K562 (cell line): ENCODE results near the gene ZNF569. TPM values are rescaled to one million over a fixed set of nuclear protein-coding genes. Genes with fewer than 3 reads are reported as not detected.

Source experiments
- ATAC-seq: fragments of 200-7000 bp; cut with Tn5 transposase; 3 replicates; pipeline ENCODE4 v1.9.1; 2020; ENCODE audit warnings: moderate library complexity
- BruUV-seq: library from RNA; stranded (reverse); fragments of 400-500 nt; replicated peaks from 2 replicates; lab custom pipeline; 2021; lab: Mats Ljungman, UMichigan
- CTCF ChIA-PET: fragments of 300-600 bp; formaldehyde crosslinking; extraction: SDS; loops from one replicate; lab custom pipeline; 2021; ENCODE audit warnings: low intra/inter-chr PET ratio; lab: Yijun Ruan, JAX
- POLR2A ChIA-PET: fragments of 300-600, 350-650 bp; sonication (Branson Sonifier 250); formaldehyde crosslinking; extraction: SDS; loops from one replicate; lab custom pipeline; 2021; ENCODE audit warnings: antibody characterized with exemption, inconsistent platforms; lab: Yijun Ruan, JAX
- DNase-seq, 4 experiments: peaks; one replicate each; pipeline versions ENCODE4 v3.0.0 to v3.0.0-alpha.2; 2011 to 2018; ENCODE audit warnings: low spot score in 3 of 4, mixed read lengths in 3 of 4; ENCODE audit errors: extremely low read depth in 1 of 4
- FAIRE-seq: peaks from 2 replicates; lab custom pipeline; 2011; peaks lifted over from hg19 to GRCh38; lab: Jason Lieb, UNC
- H2AFZ ChIP-seq: 2 replicates; pipeline ENCODE4 v1.6.0; 2011; ENCODE audit warnings: low read depth, low read length, control low read depth, inconsistent platforms
- H3K27ac ChIP-seq: fragments of 200-600 bp; 3 replicates; pipeline ENCODE4 v1.8.0; 2011; ENCODE audit warnings: low read depth, mild to moderate bottlenecking, control low read depth, inconsistent platforms, low read length, moderate library complexity, mixed read lengths; ENCODE audit errors: extremely low read depth
- H3K27me3 ChIP-seq, 2 experiments: fragments of 300-600 bp in 1 of 2; 2 replicates in 1 of 2; 3 replicates in 1 of 2; pipeline versions ENCODE4 v1.6.0 to v1.8.0; 2011; ENCODE audit warnings: inconsistent platforms in 2 of 2, low read length in 2 of 2, mild to moderate bottlenecking in 1 of 2, mixed read lengths in 1 of 2, moderate library complexity in 1 of 2; ENCODE audit not compliant: control insufficient read depth in 2 of 2, insufficient read depth in 2 of 2
- H3K36me3 ChIP-seq: fragments of 300-600 bp; 3 replicates; pipeline ENCODE4 v1.8.0; 2011; ENCODE audit warnings: mild to moderate bottlenecking, low read length, inconsistent platforms; ENCODE audit not compliant: control insufficient read depth, insufficient read depth
- H3K4me1 ChIP-seq, 2 experiments: fragments of 200-600 bp in 1 of 2; replicated peaks in 1 of 2; 2 replicates in 1 of 2; 3 replicates in 1 of 2; pipeline versions ENCODE4 v1.5.1 to v1.8.0; 2011; ENCODE audit warnings: inconsistent platforms in 2 of 2, low read length in 2 of 2, mild to moderate bottlenecking in 1 of 2, mixed read lengths in 1 of 2, moderate library complexity in 1 of 2; ENCODE audit not compliant: control insufficient read depth in 2 of 2, insufficient read depth in 2 of 2
- H3K4me2 ChIP-seq: 2 replicates; pipeline ENCODE4 v1.6.1; 2011; ENCODE audit warnings: low read length, control low read depth, inconsistent platforms, mixed read lengths; ENCODE audit not compliant: insufficient read depth
- H3K4me3 ChIP-seq: fragments of 200-600 bp; sonication (generic), shearing (Covaris generic); 2 replicates; pipeline ENCODE4 v1.5.1; 2016; ENCODE audit warnings: control low read depth, inconsistent platforms
- H3K79me2 ChIP-seq: fragments of 200-600 bp; 3 replicates; pipeline ENCODE4 v1.8.0; 2011; ENCODE audit warnings: low read length, inconsistent platforms; ENCODE audit not compliant: control insufficient read depth, insufficient read depth
- H3K9ac ChIP-seq, 2 experiments: 2 replicates each; pipeline versions ENCODE4 v1.6.0 to v1.6.1; 2011; ENCODE audit warnings: low read depth in 2 of 2, low read length in 2 of 2, control low read depth in 1 of 2, inconsistent platforms in 1 of 2, mild to moderate bottlenecking in 1 of 2, mixed read lengths in 1 of 2; ENCODE audit not compliant: insufficient read depth in 1 of 2
- H3K9me1 ChIP-seq: one replicate; pipeline ENCODE4 v1.6.0; 2011; ENCODE audit warnings: inconsistent platforms, mild to moderate bottlenecking, low read length, moderate library complexity; ENCODE audit not compliant: control insufficient read depth, insufficient read depth
- H3K9me3 ChIP-seq: replicated peaks from 2 replicates; pipeline ENCODE4 v1.5.1; 2011; ENCODE audit warnings: low read depth, low read length, inconsistent platforms; ENCODE audit not compliant: control insufficient read depth, insufficient read depth
- H4K20me1 ChIP-seq: replicated peaks from 2 replicates; pipeline ENCODE4 v1.6.1; 2011; ENCODE audit warnings: low read length, inconsistent platforms, mixed read lengths; ENCODE audit not compliant: control insufficient read depth, insufficient read depth
- BRD9 ChIP-seq: fragments of 450-650 bp; IDR thresholded peaks from 2 replicates; pipeline ENCODE4 v1.6.1; 2018; ENCODE audit warnings: low read depth; ENCODE audit not compliant: partially characterized antibody
- CREB5 ChIP-seq: fragments of 250-450 bp; sonication (Bioruptor Pico); IDR thresholded peaks from 2 replicates; pipeline ENCODE4 v1.5.0; 2020; ENCODE audit warnings: mild to moderate bottlenecking
- GTF3C2 ChIP-seq: IDR thresholded peaks from 3 replicates; pipeline ENCODE4 v1.6.1; 2011; ENCODE audit warnings: borderline replicate concordance, mild to moderate bottlenecking, moderate library complexity; ENCODE audit not compliant: insufficient read length; ENCODE audit errors: extremely low read depth
- HSF4 ChIP-seq: fragments of 250-450 bp; sonication (Bioruptor Pico); IDR thresholded peaks from 2 replicates; pipeline ENCODE4 v2.1.2; 2022; ENCODE audit warnings: mild to moderate bottlenecking, moderate library complexity, borderline replicate concordance
- NKRF ChIP-seq: fragments of 450-650 bp; IDR thresholded peaks from 2 replicates; pipeline ENCODE4 v1.6.1; 2016; ENCODE audit warnings: borderline replicate concordance
- PURB ChIP-seq: sonication (generic); formaldehyde crosslinking; IDR thresholded peaks from 2 replicates; pipeline ENCODE4 v1.9.0; 2021; ENCODE audit warnings: low read depth, mild to moderate bottlenecking, missing genetic modification reagents
- ZNF121 ChIP-seq: sonication (generic); formaldehyde crosslinking; conservative IDR thresholded peaks from 2 replicates; pipeline ENCODE4 v1.8.0; 2022; ENCODE audit warnings: missing genetic modification reagents
- ZNF280A ChIP-seq: fragments of 450-650 bp; IDR thresholded peaks from 2 replicates; pipeline ENCODE4 v1.6.1; 2018; ENCODE audit warnings: mild to moderate bottlenecking, low read depth; ENCODE audit not compliant: partially characterized antibody
- ZNF707 ChIP-seq: fragments of 250-450 bp; sonication (Bioruptor Pico); conservative IDR thresholded peaks from 2 replicates; pipeline ENCODE4 v1.8.0; 2022; ENCODE audit warnings: inconsistent platforms, mild to moderate bottlenecking, moderate library complexity
- WGBS: fragments of 100-300 bp; shearing (Covaris generic); methylation state at CpG from one replicate; pipeline ENCODE4 v1.1.6; 2016; ENCODE audit warnings: low coverage, mixed read lengths; ENCODE audit not compliant: insufficient coverage; ENCODE audit errors: missing lambda C conversion rate; 5-methylcytosine and 5-hydroxymethylcytosine counted together
- in situ Hi-C: fragments of 300-500 bp; cut with MboI; formaldehyde crosslinking; loops from 4 replicates; pipeline ENCODE4 v1.15.0; 2018; ENCODE audit warnings: inconsistent platforms, mixed read lengths
- intact Hi-C: fragments of 100-400 bp; cut with micrococcal nuclease; formaldehyde crosslinking; loops from 2 replicates; pipeline ENCODE4 v1.14.2; 2022
- polyA plus RNA-seq, 8 experiments: library from polyadenylated mRNA; depleted of rRNA in 4 of 8; stranded (reverse) in 5 of 8; unstranded in 3 of 8; fragments of >200 nt; fragmentation: Nextera tagmentation in 2 of 8; fragmentation: Illumina TruSeq in 1 of 8; extraction: Ambion mirVana in 2 of 8; extraction: Trizol in 1 of 8; gene quantifications; 2 replicates each; pipeline versions ENCODE4 v1.2.1 to v1.2.3, GENCODE V29; 2011 to 2014; ENCODE audit warnings: inconsistent platforms in 1 of 8, missing spikeins in 1 of 8
- total RNA-seq, 7 experiments: library from RNA; depleted of rRNA in 6 of 7; stranded (reverse); fragments of >200 nt in 6 of 7; fragmentation: Illumina TruSeq in 2 of 7; extraction: Trizol in 2 of 7; gene quantifications; 2 replicates each; pipeline versions ENCODE4 v1.2.1 to v1.2.3, GENCODE V29; 2011 to 2021; ENCODE audit warnings: low replicate concordance in 1 of 7

Gene ZNF569
- total and polyA plus RNA-seq, 9 of the 15 experiments (the other 6 are each of a cell fraction or from before 2014, with no cell fraction given), result 2.1 to 5.7 (median 4.5) TPM

GRCh38 chr19:37472165-37472564, 4.9 kb upstream of the ZNF569 start:
- Histone ChIP-seq H3K9me3 (no peaks in the 10 kb centered on the region), H4K20me1 (no peaks in the 10 kb centered on the region), H3K27me3 (no peaks in the 10 kb centered on the region), H3K4me3 (no peak overlapping the region), H3K79me2 (no peaks in the 10 kb centered on the region), H3K27ac (no peak overlapping the region), H2AFZ (no peak overlapping the region), H3K4me1 (peaks cover 0 to 5% of the 10 kb centered on the region in 2 experiments; a peak in 2 of 5 replicates), H3K4me2 (no peak overlapping the region), H3K36me3 (no peaks in the 10 kb centered on the region), H3K9me1 (no peaks in the 10 kb centered on the region), H3K9ac (no peak overlapping the region)
- POLR2A ChIA-PET, result no interaction called here
- in situ Hi-C loops (no loop called here), intact Hi-C loops (no loop called here)
- DNase-seq (no peak), ATAC-seq (no peak), FAIRE-seq (no peak)
- no peak for TF ChIP-seq NKRF
- TF ChIP-seq BRD9, result no peak
- no peak for TF ChIP-seq GTF3C2
- no peak for TF ChIP-seq ZNF280A
- TF ChIP-seq ZNF121 (CRISPR knock-in tag), result no peak
- TF ChIP-seq HSF4, result no peak
- TF ChIP-seq ZNF707 (CRISPR knock-in tag), result no peak
- no peak for TF ChIP-seq PURB (CRISPR knock-in tag)
- TF ChIP-seq CREB5, result no peak
- BruUV-seq, result no TSS peak
- WGBS, result 7% methylated on average over 7 of the region's 9 CpGs
- CTCF ChIA-PET, result no interaction called here
